HG02973 (cell line): ENCODE results near the gene AEN.

Experiments used
- ATAC-seq: cut with Tn5 transposase; IDR thresholded peaks from one replicate; pipeline ENCODE4 v1.9.1; 2021; ENCODE audit warnings: moderate library complexity; ENCODE audit not compliant: unreplicated experiment

The AEN gene

GRCh38 chr15:88661041-88661700, 40.0 kb downstream of the AEN start:
- no peak for ATAC-seq

GRCh38 chr15:88661761-88662556, 40.8 kb downstream of the AEN start:
- ATAC-seq = no peak

GRCh38 chr15:88663141-88663621, 42.0 kb downstream of the AEN start:
- no peak for ATAC-seq

- ATAC-seq = no peak
Measured at GRCh38 chr15:88664151-88664778, 43.1 kb downstream of the AEN start.

- ATAC-seq = no peak
Measured at GRCh38 chr15:88674661-88675060, 53.5 kb downstream of the AEN start.

GRCh38 chr15:88678755-88679154, 57.6 kb downstream of the AEN start:
- ATAC-seq = no peak

GRCh38 chr15:88680241-88681001, 59.3 kb downstream of the AEN start:
- ATAC-seq = no peak

- ATAC-seq = no peak
Measured at GRCh38 chr15:88681610-88682221, 60.6 kb downstream of the AEN start.
